ENCODE results near the gene FAM151A.

FAM151A gene

DNA sequence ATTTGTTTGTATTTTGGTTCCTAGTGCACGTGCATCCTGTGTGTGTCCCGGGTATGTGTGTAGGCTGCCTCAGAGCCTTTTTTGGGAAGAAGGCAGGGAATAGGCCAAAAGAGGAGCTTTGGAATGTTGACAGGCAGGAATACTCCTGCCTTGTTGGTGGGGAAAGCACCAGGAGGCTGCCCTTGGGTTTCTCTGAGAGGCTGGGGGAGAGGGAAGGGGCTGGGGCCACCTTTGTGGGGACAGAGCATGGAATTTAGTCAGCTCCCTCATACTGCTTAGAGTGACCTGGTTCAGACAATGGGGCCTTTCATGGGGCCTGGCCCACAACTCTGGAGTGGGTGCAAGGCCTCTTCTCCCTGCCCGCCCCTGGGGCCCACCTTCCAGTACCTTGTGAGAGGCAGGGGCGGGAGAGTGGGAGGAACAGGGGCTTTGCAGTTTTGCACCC, 44.0 kb downstream of the FAM151A start:
- DNase-seq (ENCODE audit: low read depth in 2 of 2): no peak

DNA sequence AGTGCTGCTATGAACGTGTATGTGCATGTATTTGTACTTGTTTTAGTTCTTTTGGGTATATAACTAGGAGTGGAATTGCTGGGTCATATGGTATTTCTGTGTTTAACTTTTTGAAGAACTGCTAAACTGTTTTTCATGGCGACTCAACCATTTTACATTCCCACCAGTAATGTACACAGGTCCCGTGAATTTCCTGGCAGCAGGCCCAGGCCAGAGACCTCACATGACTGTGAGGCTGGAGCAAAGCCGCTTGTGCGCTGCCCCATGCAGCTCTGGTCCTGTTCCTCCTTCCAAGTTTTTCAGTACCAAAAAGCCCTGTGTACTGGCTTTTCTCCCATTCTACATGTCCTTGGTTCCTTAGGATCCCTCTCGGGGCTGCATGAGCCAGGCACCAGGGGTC, 45.7 kb downstream of the FAM151A start:
- no peak for DNase-seq (ENCODE audit: low read depth in 2 of 2)

DNA sequence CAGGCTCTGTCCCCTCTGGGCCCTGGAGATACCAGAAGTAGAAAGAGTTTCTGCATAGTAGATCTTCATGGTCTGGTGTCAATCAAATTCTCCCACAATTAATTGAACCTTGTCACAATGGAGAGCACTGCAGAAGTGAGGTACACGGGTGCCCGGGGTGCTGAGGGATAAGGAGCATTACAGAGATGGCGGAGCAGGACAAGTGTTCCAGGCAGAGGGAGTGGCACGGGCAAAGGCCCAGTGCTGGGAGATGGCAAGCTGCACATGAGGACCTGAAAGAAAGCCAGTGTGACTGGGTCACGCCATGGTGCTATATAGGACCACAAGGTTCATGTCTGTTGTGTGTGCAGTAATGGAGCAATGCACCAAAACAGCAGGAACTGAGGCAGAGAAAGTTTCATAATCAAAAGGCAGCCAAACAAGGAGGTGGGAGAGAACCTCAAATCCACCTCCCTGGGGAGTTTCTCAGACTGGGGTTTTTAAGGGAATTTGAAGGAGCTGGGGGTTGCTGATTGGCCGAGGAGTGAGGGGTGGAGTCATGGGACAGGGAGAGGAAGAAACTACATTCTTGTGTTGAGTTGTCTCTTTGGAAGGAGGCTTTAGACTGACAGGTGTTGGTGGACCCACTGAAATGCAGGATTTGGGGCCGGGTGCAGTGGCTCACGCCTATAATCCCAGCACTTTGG, 47.6 kb downstream of the FAM151A start:
- DNase-seq (ENCODE audit: low read depth in 2 of 2): no peak

DNA sequence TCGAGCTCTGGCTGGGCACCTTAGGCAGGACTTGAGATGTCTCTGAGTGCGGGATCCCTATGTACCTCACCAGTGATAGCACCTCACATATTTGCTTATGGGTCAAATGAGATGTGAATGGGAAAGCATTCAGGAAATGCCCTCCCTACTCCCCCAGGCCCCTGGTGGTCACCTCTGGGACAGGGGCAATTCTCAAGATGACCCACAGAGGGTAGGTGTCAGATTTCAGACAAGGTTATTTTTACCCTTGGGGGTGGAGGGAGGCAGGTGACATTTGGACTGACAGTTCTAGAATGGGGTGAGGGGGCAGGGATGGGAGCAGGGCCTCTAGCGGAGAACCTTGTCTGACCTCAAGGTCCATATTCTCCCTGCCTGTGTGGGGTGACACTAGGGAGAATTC, 48.2 kb downstream of the FAM151A start:
- no peak for DNase-seq (ENCODE audit: low read depth in 2 of 2)

DNA sequence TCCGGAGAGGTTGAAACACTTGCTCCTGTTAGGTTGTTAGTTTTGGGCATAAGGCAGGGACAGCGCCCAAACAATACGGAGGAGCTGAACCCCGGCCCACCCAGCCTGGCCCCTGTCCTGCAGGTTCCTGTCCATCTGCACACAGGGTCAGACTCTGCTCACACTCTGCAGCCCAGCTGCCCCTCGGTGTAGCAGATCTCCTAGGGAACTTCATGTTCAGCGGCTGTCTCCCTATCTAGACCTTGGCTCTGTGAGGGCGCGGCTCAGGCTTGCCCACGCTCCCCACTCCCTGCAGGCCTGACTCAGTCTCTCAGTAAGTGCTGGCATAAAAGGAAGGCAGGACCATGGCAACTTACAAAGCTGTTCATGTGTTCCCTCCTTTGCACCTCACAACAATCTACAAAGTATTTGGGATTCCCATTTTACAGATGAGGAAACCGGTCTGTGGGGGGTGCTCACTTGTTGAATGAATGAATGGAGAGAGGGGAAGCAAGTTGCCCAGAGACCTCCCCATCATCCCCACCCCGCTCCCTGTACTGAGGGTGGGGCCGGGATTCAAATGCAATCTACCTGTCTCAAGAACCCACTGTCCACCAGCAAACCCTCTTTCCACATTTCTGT, 49.1 kb downstream of the FAM151A start:
- DNase-seq (ENCODE audit: low read depth in 2 of 2): no peak

GRCh38 chr1:54572542-54572850, 50.8 kb downstream of the FAM151A start:
- DNase-seq (ENCODE audit: low read depth in 2 of 2): no peak

DNA sequence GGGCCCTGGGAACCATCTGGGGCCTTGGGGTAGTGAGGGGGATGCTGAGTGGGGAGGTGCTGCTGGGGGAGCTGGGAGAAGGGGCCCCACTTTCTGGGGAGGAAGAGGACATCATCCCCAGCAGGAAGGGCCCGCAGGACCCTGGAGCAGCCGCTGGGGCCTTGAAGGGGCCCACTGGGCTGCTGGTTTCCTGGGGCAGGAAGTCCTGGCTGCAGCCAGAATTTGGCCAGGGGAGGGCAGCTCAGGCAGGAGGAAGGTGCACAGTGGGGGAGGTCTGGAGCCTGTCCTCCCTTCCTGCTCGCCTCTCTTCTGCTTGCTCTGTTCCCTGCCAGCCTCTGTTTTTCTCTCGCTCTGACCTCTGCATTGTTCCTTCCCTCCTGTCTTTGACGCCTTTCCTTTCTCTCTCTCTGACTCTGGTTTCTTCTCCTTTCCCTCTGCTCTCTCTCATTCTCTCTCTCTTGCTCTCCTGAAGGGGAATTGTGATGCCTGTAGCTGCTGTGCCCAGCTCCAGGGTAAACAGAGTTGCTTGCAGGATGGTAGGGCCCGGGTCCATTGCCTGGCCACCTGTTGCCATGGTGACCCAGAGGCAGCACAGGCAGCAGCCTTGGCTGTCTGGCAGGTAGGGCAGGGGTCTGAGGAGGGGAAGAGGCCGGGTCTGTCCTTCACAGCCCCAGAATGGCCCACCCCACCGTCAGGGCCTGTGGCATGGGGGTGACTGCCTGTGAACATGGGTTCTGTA, 51.4 kb downstream of the FAM151A start:
- no peak for DNase-seq (ENCODE audit: low read depth in 2 of 2)

GRCh38 chr1:54571326-54571725, 52.0 kb downstream of the FAM151A start:
- no peak for DNase-seq (ENCODE audit: low read depth in 2 of 2)

- DNase-seq (ENCODE audit: low read depth in 2 of 2): no peak
These were observed 53.2 kb downstream of the FAM151A start for GRCh38 chr1:54570161-54570560.

- no peak for DNase-seq (ENCODE audit: low read depth in 2 of 2)
These were observed 54.0 kb downstream of the FAM151A start for GRCh38 chr1:54569339-54569738.

DNA sequence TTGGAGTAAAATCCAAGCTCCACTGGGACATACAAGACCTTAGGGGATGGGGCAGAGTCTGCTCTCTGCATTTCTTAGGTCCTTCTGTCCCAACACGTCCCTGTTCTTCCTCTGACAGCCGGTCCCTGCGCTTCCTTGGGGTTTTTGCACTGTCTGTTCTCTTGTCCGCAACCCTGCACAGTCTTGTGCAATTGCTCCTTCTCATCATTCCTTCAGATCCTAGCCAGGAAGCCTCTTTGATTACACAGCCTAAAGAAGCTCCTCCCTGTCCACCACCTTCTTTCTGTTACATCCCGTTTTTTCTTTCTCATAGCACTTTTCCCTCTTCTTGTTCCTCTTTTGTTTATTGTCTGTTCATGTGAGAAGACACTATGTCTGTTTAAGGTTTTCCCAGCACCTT, 55.4 kb downstream of the FAM151A start:
- no peak for DNase-seq (ENCODE audit: low read depth in 2 of 2)

DNA sequence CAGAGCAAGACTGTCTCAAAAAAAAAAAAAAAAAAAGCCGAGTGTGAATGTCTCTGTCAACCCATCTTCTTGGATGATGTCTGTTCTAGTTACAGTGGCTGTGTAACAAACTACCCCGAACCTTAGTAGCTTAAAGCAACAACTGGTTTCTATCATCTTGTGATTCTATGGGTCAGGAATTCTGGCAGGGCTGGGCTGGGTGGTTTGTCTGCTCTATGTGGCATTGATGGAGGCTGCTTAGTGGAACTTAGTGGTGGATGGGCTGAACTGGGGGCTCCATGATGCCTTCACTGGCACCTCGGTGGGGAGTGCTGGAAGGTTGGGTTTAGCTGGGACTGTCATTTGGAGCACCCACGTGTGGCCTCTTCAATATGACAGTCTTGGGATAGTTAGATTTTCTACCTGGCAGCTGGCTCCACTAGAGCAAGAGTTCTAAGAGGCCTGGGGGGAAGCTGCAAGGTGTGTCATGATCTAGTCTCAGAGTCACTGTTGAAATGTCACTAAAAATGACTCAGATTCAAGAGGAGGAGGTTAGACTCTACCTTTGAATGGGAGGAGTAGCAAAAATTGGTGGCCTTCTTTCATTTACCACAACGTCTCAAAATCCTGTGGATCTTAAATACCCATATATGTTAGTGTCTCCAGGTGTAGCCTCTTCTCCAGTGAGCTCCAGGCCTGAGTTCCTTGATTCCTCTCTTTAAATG, 56.7 kb downstream of the FAM151A start:
- no peak for DNase-seq (ENCODE audit: low read depth in 2 of 2)

- no peak for DNase-seq (ENCODE audit: low read depth in 2 of 2)
These were observed 58.2 kb downstream of the FAM151A start for GRCh38 chr1:54565113-54565501.

DNA sequence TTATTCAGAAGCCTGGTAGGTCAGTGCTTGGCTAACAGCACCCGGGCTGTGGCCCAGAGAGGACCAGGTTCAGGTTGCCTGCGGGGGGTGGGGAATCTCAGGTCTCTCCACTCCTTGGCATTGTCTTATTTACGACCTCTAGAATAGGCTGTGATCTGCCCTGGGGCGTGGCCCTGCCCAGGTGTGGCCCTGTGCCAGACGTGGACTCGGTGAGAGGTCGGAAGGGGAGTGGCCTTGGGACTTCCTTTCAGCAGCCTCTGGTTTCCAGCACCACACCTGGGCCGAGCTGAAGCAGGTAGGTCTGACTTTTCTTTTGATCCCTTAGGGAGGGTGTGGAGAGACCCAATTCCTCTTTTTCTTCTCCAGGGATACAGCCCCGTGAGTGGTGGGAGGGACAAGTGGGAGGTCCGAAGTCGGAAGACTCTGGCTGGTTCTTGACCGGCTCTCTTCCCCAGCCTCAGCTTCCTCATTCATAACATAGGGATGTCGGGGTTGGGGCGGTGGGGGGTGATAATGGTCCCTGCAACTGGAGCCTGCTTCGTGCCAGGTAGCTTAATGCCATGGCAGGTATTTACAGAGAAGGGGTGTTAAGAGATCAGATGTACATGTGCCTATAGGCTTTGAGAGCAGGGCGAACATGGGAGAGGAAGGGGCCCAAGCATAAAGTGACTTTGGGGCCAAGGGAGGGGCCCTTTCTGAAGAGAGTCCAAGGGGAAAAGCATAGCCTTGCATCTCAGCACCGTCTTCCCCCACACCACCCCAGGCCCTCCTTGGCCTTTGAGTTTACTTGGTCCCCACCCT, 58.8 kb downstream of the FAM151A start:
- no peak for DNase-seq (ENCODE audit: low read depth in 2 of 2)

- no peak for DNase-seq (ENCODE audit: low read depth in 2 of 2)
These were observed 63.5 kb downstream of the FAM151A start for GRCh38 chr1:54559771-54560231.

Data from stimulated activated CD8-positive, alpha-beta memory T cell treated with anti-CD3 and anti-CD28 coated beads, Interleukin-7, amount 100 ng/mL, for 4 hours (primary cell).